HEK293 (cell line): ENCODE data around the gene MSH5.

Source experiments
- CTCF ChIA-PET: fragments of 350-600 bp; formaldehyde crosslinking; extraction: SDS; loops from one replicate; lab custom pipeline; 2021; ENCODE audit warnings: antibody characterized with exemption; lab: Yijun Ruan, JAX
- POLR2A ChIA-PET: fragments of 300-600 bp; formaldehyde crosslinking; extraction: SDS; loops from one replicate; lab custom pipeline; 2020; ENCODE audit warnings: antibody characterized with exemption, inconsistent platforms; lab: Yijun Ruan, JAX
- H3K27ac ChIP-seq: fragments of 200-500 bp; sonication (Bioruptor generic); 2 replicates; pipeline ENCODE4 v1.5.1; 2014; ENCODE audit warnings: low read depth, low read length, control low read depth, inconsistent platforms; ENCODE audit errors: extremely low read depth
- H3K36me3 ChIP-seq, 2 experiments: fragments of 200-500 bp in 1 of 2; sonication (Bioruptor generic) in 1 of 2; 1 replicate in 1 of 2; 2 replicates in 1 of 2; pipeline ENCODE4 v1.5.1; 2014 to 2017; ENCODE audit warnings: inconsistent platforms in 2 of 2, low read length in 2 of 2; ENCODE audit not compliant: control insufficient read depth in 2 of 2, insufficient read depth in 1 of 2
- H3K4me1 ChIP-seq: fragments of 200-500 bp; sonication (Bioruptor generic); 2 replicates; pipeline ENCODE4 v1.5.1; 2014; ENCODE audit warnings: mild to moderate bottlenecking, low read length, inconsistent platforms; ENCODE audit not compliant: control insufficient read depth, insufficient read depth
- H3K4me3 ChIP-seq: 2 replicates; pipeline ENCODE4 v1.5.1; 2011; ENCODE audit warnings: low read depth, mild to moderate bottlenecking, control low read depth, low read length, moderate library complexity
- H3K9me3 ChIP-seq: fragments of 200-500 bp; sonication (Bioruptor generic); 2 replicates; pipeline ENCODE4 v1.5.1; 2014; ENCODE audit warnings: low read depth, low read length, inconsistent platforms; ENCODE audit not compliant: control insufficient read depth, insufficient read depth
- BCL11A ChIP-seq: fragments of 450-650 bp; formaldehyde crosslinking; IDR thresholded peaks from 2 replicates; pipeline ENCODE4 v1.5.1; 2016; ENCODE audit warnings: low read depth, missing biosample characterization, missing genetic modification characterization
- EGR2 ChIP-seq: fragments of 450-650 bp; formaldehyde crosslinking; IDR thresholded peaks from 2 replicates; pipeline ENCODE4 v1.5.1; 2016; ENCODE audit warnings: low read depth, missing biosample characterization, missing genetic modification characterization
- SCRT1 ChIP-seq: fragments of 450-650 bp; formaldehyde crosslinking; IDR thresholded peaks from 2 replicates; pipeline ENCODE4 v1.5.1; 2016; ENCODE audit warnings: missing biosample characterization, missing genetic modification characterization, borderline replicate concordance
- SP2 ChIP-seq: fragments of 450-650 bp; formaldehyde crosslinking; IDR thresholded peaks from 2 replicates; pipeline ENCODE4 v1.5.1; 2016; ENCODE audit warnings: missing biosample characterization, missing genetic modification characterization
- TCF7L2 ChIP-seq: IDR thresholded peaks from 2 replicates; pipeline ENCODE4 v1.6.1; 2011; ENCODE audit warnings: low read depth, mild to moderate bottlenecking, inconsistent platforms, low read length, moderate library complexity, borderline replicate concordance
- ZBTB48 ChIP-seq: fragments of 450-650 bp; formaldehyde crosslinking; IDR thresholded peaks from 2 replicates; pipeline ENCODE4 v1.5.1; 2016; ENCODE audit warnings: missing biosample characterization, missing genetic modification characterization
- ZFHX2 ChIP-seq: fragments of 450-650 bp; formaldehyde crosslinking; conservative IDR thresholded peaks from 2 replicates; pipeline ENCODE4 v1.5.1; 2016; ENCODE audit warnings: missing biosample characterization, missing genetic modification characterization
- ZNF114 ChIP-seq: fragments of 450-650 bp; formaldehyde crosslinking; IDR thresholded peaks from 2 replicates; pipeline ENCODE4 v1.5.0; 2017; ENCODE audit warnings: missing biosample characterization, missing genetic modification characterization
- ZNF175 ChIP-seq: fragments of 450-650 bp; formaldehyde crosslinking; IDR thresholded peaks from 2 replicates; pipeline ENCODE4 v1.5.1; 2016; ENCODE audit warnings: missing biosample characterization, missing genetic modification characterization
- ZNF266 ChIP-seq: fragments of 450-650 bp; formaldehyde crosslinking; IDR thresholded peaks from 2 replicates; pipeline ENCODE4 v1.5.1; 2016; ENCODE audit warnings: missing biosample characterization, missing genetic modification characterization, low read depth
- ZNF324 ChIP-seq: fragments of 450-650 bp; formaldehyde crosslinking; IDR thresholded peaks from 2 replicates; pipeline ENCODE4 v1.5.1; 2016; ENCODE audit warnings: missing biosample characterization, missing genetic modification characterization
- ZNF473 ChIP-seq: fragments of 450-650 bp; formaldehyde crosslinking; IDR thresholded peaks from 2 replicates; pipeline ENCODE4 v1.5.1; 2017; ENCODE audit warnings: missing biosample characterization, missing genetic modification characterization
- ZNF530 ChIP-seq: fragments of 450-650 bp; formaldehyde crosslinking; IDR thresholded peaks from 2 replicates; pipeline ENCODE4 v1.5.1; 2016; ENCODE audit warnings: low read depth, missing biosample characterization, missing genetic modification characterization
- ZNF596 ChIP-seq: fragments of 450-650 bp; IDR thresholded peaks from 2 replicates; pipeline ENCODE4 v1.5.0; 2018; ENCODE audit warnings: missing biosample characterization, mild to moderate bottlenecking, missing genetic modification characterization, moderate library complexity
- ZNF664 ChIP-seq: fragments of 450-650 bp; formaldehyde crosslinking; IDR thresholded peaks from 2 replicates; pipeline ENCODE4 v1.5.1; 2016; ENCODE audit warnings: missing biosample characterization, missing genetic modification characterization

Gene MSH5

GRCh38 chr6:31723980-31724691 is 15.7 kb upstream of the MSH5 start (continued):
- TF ChIP-seq SCRT1 (tag by site-specific recombination) (no peak), ZNF473 (tag by site-specific recombination) (no peak), ZNF266 (tag by site-specific recombination) (no peak), ZNF596 (tag by site-specific recombination) (no peak), ZNF114 (tag by site-specific recombination) (no peak), ZNF324 (tag by site-specific recombination) (no peak), ZNF664 (tag by site-specific recombination) (no peak)

DNA sequence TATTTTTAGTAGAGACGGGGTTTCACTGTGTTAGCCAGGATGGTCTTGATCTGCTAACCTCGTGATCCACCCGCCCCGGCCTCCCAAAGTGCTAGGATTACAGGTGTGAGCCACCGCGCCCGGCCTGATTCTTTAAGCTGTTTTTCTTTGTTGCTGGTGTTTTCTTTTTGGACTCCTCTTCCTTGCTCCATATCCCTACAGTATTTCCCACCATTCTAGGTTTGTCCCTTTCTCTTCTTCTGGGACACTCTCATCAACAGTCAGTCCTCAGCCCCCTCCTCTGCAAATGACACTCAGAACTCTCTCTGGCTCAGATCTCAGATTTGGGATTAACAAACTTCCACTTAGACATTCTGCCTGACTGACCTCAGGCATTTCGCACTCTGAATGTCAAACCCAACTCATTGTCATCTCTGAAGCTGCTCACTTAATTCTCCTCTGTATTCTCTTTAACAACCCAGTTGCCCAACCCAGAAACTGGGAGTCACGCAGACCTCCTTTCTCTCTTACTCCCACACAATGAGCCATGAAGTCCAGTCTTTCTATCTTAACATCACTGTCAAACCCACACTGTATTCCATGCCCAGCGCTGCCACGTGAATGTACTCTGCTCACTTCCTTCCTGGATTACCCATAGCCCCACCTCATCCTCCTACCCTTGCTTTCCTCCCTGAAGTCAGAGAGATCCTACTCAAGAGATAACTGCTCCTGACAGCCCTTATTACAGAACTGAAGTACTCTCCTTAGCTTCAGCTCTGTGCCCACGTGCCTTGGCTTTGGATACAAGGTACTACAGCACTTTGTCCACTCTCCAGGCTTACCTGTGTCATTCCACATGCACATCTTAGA is 14.1 kb upstream of the MSH5 start:
- TF ChIP-seq SP2 (tag by site-specific recombination) (no peak), EGR2 (tag by site-specific recombination) (peak; percentile 85), ZFHX2 (tag by site-specific recombination) (peak; percentile 45; the same call in 1 of the 2 replicates)
- ChIA-PET POLR2A (interaction anchor here (0.5 to 3.2 kb wide), 6 partner anchors 10 to 137 kb away, joined by 3 to 13 read pairs (median 4); partner anchors contain the start of genes ABHD16A and HSPA1B), CTCF (no interaction called here)
- Histone ChIP-seq H3K27ac (no peak overlapping the region), H3K4me1 (no peaks in the 10 kb centered on the region), H3K36me3 (peaks cover 0 to 27% of the 10 kb centered on the region in 2 experiments; a peak in 1 of 3 replicates), H3K9me3 (no peaks in the 10 kb centered on the region), H3K4me3 (no peak overlapping the region)

GRCh38 chr6:31727034-31727716 is 12.6 kb upstream of the MSH5 start:
- peaks cover 6 to 40% of the 10 kb centered on the region in 2 experiments; a peak in 2 of 3 replicates for H3K36me3 ChIP-seq
- H3K4me3 ChIP-seq, result no peak overlapping the region
- TF ChIP-seq ZNF530 (no peak), ZNF473 (tag by site-specific recombination) (no peak), ZNF175 (tag by site-specific recombination) (no peak)
- H3K9me3 ChIP-seq, result no peaks in the 10 kb centered on the region
- H3K4me1 ChIP-seq, result no peaks in the 10 kb centered on the region
- ChIA-PET CTCF (interaction anchor here (0.6 to 3.6 kb wide), 8 partner anchors 9 to 323 kb away, joined by 3 to 28 read pairs (median 3); partner anchors contain the start of genes ABHD16A, CLIC1 and NEU1), POLR2A (interaction anchor here (1.0 to 4.7 kb wide), 4 partner anchors 12 to 100 kb away, joined by 4 to 54 read pairs (median 29); partner anchors contain the start of genes ABHD16A, HSPA1B and MSH5)
- H3K27ac ChIP-seq, result no peak overlapping the region

DNA sequence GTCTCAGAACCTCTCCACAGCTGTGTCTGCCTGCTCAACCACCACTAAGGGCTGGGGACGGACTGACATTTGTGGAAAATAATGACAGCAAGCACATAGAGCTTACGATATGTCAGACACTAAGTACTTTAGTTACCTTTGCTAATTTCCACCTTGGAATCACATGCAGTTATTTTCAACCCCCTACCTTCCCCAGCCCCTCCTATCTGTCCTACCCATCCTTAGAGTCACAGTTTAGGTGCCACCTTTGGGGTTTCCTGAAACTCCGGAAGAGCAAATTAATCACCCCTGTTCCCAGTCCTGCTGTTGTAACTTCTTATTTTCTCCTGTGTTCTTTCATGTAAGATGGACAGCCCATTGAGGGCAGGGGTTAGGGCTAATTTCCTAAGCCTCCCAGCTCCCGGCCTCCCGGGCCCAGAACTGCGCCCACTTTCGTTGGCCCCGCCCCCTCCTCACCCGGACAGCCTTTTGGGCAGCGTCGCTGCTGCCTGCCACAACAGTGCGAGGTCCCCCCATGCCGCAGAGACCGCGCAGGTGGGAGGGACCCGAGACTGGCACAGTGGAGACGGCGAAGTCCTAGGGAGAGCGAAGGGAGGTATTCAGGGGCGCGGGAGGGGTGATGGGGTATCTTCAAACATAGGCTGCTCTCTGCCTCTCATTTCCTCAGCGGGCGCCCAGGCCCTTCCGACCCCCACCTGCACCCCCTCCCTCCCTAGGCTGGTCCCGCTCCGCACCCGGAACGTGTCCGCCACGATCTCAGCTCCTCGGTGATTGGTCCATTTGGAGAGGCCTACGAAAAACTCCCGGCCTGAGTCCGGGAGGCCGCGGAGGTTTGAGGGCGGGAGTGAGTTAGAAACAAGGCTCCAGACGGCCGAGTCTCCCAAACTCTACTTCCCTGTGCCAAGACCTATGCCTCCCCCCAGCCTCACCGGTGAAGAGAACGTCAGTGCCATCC is 11.8 kb upstream of the MSH5 start:
- Histone ChIP-seq H3K4me3 (no peak overlapping the region), H3K4me1 (no peaks in the 10 kb centered on the region), H3K27ac (no peak overlapping the region), H3K9me3 (no peaks in the 10 kb centered on the region), H3K36me3 (peaks cover 6 to 48% of the 10 kb centered on the region in 2 experiments; a peak in 2 of 3 replicates)
- TF ChIP-seq ZBTB48, result no peak
- TF ChIP-seq TCF7L2, result no peak
- TF ChIP-seq BCL11A (tag by site-specific recombination), result no peak
- CTCF ChIA-PET, result interaction anchor here (0.6 to 3.6 kb wide), 10 partner anchors 8 to 322 kb away, joined by 3 to 28 read pairs (median 5); partner anchors contain the start of genes ABHD16A and CLIC1
- POLR2A ChIA-PET, result interaction anchor here (1.4 to 4.7 kb wide), 3 partner anchors 11 to 99 kb away, joined by 6 to 54 read pairs (median 52); partner anchors contain the start of genes ABHD16A, HSPA1B and MSH5
